ENCODE data around the gene SGMS1. TPM values are rescaled to one million over a fixed set of nuclear protein-coding genes. Genes with fewer than 3 reads are reported as not detected.

The SGMS1 gene
- total and polyA plus RNA-seq, 12 donors, result 7.3 to 24.3 (median 17.1) TPM

- H3K4me1 ChIP-seq, result peaks cover 0 to 56% (median 42%) of the 10 kb centered on the region in 9 donors
- H3K9me3 ChIP-seq, result peaks cover 0 to 4% (median 0%) of the 10 kb centered on the region in 11 donors
- H3K27ac ChIP-seq, result peak overlapping the region; percentile 11 to 81 (median 66)
- H3K36me3 ChIP-seq, result no peaks in the 10 kb centered on the region
- peak; percentile 80 to 94 (median 88) for ATAC-seq
- WGBS, 2 donors, result 26 to 27% methylated on average over 7 of the region's 7 CpGs
- no peaks in the 10 kb centered on the region for H3K27me3 ChIP-seq
- H3K4me3 ChIP-seq, result peak overlapping the region in 2 of 10 donors; percentile 1 to 11
- TF ChIP-seq CTCF (IDR thresholded peaks at IDR 0.05), result no peak
- peak in 1 of 2 donors; percentile 54 for DNase-seq
- intact Hi-C loops (cut with DNase I), result loop anchor here in 3 of 10 donors (5.0 kb wide), 2 partner anchors 34 to 44 kb away; partner anchors contain the start of gene SGMS1 (in 1 of the 3)
Measured at GRCh38 chr10:50577681-50578350, 45.9 kb downstream of the SGMS1 start.

DNA sequence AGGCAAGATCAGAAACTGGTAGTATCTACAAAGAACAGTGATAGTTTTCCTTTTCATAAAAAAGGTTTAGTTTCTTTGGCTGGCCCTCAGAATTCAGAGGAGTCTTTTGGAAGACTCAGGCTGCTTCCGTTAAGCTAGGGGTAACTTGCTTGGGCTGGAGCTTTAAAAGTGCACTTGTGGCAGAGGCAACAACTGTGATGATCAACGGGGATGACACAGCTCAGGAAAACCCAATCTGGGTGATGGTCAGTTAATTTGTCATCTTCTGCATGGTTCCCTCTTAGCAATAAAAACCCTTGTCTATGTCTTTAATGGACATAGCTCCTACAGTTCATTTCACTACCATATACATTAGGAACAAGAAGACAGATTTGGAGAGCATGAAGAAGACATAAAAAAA, 46.7 kb downstream of the SGMS1 start:
- no peak for ATAC-seq

DNA sequence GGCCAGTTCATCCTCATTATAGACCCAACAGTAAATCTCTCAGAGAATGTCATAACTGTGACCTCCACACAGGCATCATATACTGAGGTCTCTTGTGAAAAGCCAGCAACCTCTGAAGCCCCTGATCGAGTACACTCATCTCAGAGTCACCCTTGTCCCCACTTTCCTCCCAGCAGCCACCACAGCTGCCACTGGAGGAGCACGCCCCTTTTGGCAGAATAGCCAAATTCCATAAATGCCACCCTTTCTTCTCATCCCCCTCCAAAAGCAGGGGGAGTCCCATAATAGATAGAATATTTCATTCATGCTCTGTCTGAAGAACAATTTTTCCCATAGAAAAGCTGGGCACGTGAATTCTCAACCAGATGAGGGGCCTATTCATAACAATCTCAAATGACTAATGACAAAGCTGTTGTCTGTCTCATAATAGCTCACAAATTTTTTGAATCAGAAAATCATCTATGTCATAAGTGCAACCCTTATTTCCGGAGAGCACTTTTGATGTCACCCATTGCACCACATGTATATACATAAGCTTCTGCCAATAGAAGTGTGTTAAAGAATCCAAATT, 47.4 kb downstream of the SGMS1 start:
- peaks cover 0 to 67% (median 48%) of the 10 kb centered on the region in 9 donors for H3K4me1 ChIP-seq
- no peak overlapping the region for H3K4me3 ChIP-seq
- TF ChIP-seq CTCF (IDR thresholded peaks at IDR 0.05), result no peak
- intact Hi-C loops (cut with DNase I), result loop anchor here in 3 of 10 donors (5.0 kb wide), 2 partner anchors 36 to 46 kb away; partner anchors contain the start of gene SGMS1 (in 1 of the 3)
- DNase-seq, result peak in 1 of 2 donors; percentile 17
- peak overlapping the region in 7 of 10 donors; percentile 31 to 81 (median 69) for H3K27ac ChIP-seq
- 48 to 68% methylated on average over 4 of the region's 4 CpGs for WGBS, 2 donors
- peak in 7 of 8 donors; percentile 11 to 70 (median 44) for ATAC-seq
- no peaks in the 10 kb centered on the region for H3K36me3 ChIP-seq
- H3K27me3 ChIP-seq, result no peaks in the 10 kb centered on the region
- H3K9me3 ChIP-seq, result peaks cover 0 to 4% (median 0%) of the 10 kb centered on the region in 11 donors

More for the DNA sequence above, 46.7 kb downstream of the SGMS1 start:
- peaks cover 0 to 63% (median 48%) of the 10 kb centered on the region in 9 donors for H3K4me1 ChIP-seq
- peak overlapping the region in 9 of 10 donors; percentile 54 to 81 (median 69) for H3K27ac ChIP-seq
- H3K27me3 ChIP-seq, result no peaks in the 10 kb centered on the region
- DNase-seq, result no peak
- H3K4me3 ChIP-seq, result no peak overlapping the region
- H3K9me3 ChIP-seq, result peaks cover 0 to 4% (median 0%) of the 10 kb centered on the region in 11 donors
- no peak for TF ChIP-seq CTCF (IDR thresholded peaks at IDR 0.05)
- no peaks in the 10 kb centered on the region for H3K36me3 ChIP-seq
- intact Hi-C loops (cut with DNase I), result loop anchor here in 3 of 10 donors (5.0 kb wide), 2 partner anchors 35 to 45 kb away; partner anchors contain the start of gene SGMS1 (in 1 of the 3)
- 72 to 81% methylated on average over 2 of the region's 2 CpGs for WGBS, 2 donors

GRCh38 chr10:50575477-50576244, 48.1 kb downstream of the SGMS1 start:
- Histone ChIP-seq H3K36me3 (no peaks in the 10 kb centered on the region), H3K27me3 (no peaks in the 10 kb centered on the region), H3K27ac (peak overlapping the region in 4 of 10 donors; percentile 6 to 81 (median 44)), H3K9me3 (peaks cover 0 to 4% (median 0%) of the 10 kb centered on the region in 11 donors), H3K4me3 (no peak overlapping the region), H3K4me1 (peaks cover 0 to 63% (median 44%) of the 10 kb centered on the region in 9 donors)
- no peak for TF ChIP-seq CTCF (IDR thresholded peaks at IDR 0.05)
- ATAC-seq, result peak in 3 of 8 donors; percentile 15 to 29 (median 20)
- intact Hi-C loops (cut with DNase I), result loop anchor here in 3 of 10 donors (5.0 kb wide), 2 partner anchors 37 to 47 kb away; partner anchors contain the start of gene SGMS1 (in 1 of the 3)
- WGBS, 2 donors, result 79 to 80% methylated on average over 5 of the region's 5 CpGs
- no peak for DNase-seq

All from heart right ventricle (tissue), 16 donors.